PC-3 (cell line): Measurements from ENCODE around the gene FGGY.

ENCODE experiments used
- EZH2 ChIP-seq: fragments of 300-600 bp; sonication (generic); IDR thresholded peaks from one replicate; pipeline ENCODE4 v1.6.1; 2017; ENCODE audit warnings: antibody characterized with exemption, mild to moderate bottlenecking, low read length; ENCODE audit not compliant: unreplicated experiment
- EZH2phosphoT487 ChIP-seq: fragments of 300-600 bp; sonication (generic); IDR thresholded peaks from 2 replicates; pipeline ENCODE4 v1.6.1; 2018; ENCODE audit warnings: mild to moderate bottlenecking, antibody characterized with exemption, low read length, borderline replicate concordance
- TF ChIP-seq, protein P1 (sequence below): fragments of 300-600 bp; sonication (generic); conservative IDR thresholded peaks from 2 replicates; pipeline ENCODE4 v1.5.1; 2017; ENCODE audit warnings: antibody characterized with exemption, low read depth, mild to moderate bottlenecking, low read length

DNA sequence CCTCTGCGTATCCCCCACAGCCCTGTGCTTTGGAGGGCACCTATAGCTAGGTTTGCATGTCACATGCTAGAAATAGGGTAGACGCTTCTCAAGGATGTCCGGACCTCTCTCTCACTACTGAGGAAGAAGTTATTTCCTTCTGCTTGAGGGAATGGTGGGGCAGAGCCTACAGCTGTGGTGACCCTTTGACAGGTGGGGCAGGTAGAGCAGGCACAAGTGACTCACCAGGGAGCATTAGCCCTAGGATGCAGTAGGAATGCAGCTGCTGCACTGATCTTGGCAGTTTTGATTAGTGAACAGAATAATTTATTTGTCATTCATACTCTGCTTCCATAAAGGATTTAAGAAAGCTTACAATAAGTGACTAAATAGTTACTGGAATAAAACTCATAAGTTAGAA, 388.2 kb downstream of the FGGY start:
- TF ChIP-seq, protein P1, sequence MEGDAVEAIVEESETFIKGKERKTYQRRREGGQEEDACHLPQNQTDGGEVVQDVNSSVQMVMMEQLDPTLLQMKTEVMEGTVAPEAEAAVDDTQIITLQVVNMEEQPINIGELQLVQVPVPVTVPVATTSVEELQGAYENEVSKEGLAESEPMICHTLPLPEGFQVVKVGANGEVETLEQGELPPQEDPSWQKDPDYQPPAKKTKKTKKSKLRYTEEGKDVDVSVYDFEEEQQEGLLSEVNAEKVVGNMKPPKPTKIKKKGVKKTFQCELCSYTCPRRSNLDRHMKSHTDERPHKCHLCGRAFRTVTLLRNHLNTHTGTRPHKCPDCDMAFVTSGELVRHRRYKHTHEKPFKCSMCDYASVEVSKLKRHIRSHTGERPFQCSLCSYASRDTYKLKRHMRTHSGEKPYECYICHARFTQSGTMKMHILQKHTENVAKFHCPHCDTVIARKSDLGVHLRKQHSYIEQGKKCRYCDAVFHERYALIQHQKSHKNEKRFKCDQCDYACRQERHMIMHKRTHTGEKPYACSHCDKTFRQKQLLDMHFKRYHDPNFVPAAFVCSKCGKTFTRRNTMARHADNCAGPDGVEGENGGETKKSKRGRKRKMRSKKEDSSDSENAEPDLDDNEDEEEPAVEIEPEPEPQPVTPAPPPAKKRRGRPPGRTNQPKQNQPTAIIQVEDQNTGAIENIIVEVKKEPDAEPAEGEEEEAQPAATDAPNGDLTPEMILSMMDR: no peak
- TF ChIP-seq EZH2: no peak
- no peak for TF ChIP-seq EZH2phosphoT487
